HL-60/S4 treated with retinoic acid at 250 ng/mL for 4 days and 3 days (cell line): ENCODE measurements around the gene SLC7A8.

Source experiments
- in situ Hi-C: fragments of 300-500 bp; cut with MboI; formaldehyde crosslinking; loops from 2 replicates; pipeline ENCODE4 v1.7.0; 2022; ENCODE audit warnings: low sequenced_read_pairs

Gene SLC7A8

GRCh38 chr14:23136566-23137133, 46.8 kb downstream of the SLC7A8 start:
- in situ Hi-C loops, result no loop called here

GRCh38 chr14:23132970-23133369, 50.5 kb downstream of the SLC7A8 start:
- in situ Hi-C loops, result no loop called here

- in situ Hi-C loops, result no loop called here
Observed at GRCh38 chr14:23131482-23131881, 52.0 kb downstream of the SLC7A8 start.

- in situ Hi-C loops, result no loop called here
Observed at GRCh38 chr14:23130871-23131270, 52.6 kb downstream of the SLC7A8 start.

- in situ Hi-C loops, result loop anchor here (10.0 kb wide), 1 partner anchor 55 kb away; the partner anchor contains the start of gene SLC7A8
Observed at GRCh38 chr14:23129759-23130316, 53.6 kb downstream of the SLC7A8 start.

- in situ Hi-C loops, result loop anchor here (10.0 kb wide), 1 partner anchor 56 kb away; the partner anchor contains the start of gene SLC7A8
Observed at GRCh38 chr14:23128969-23129758, 54.3 kb downstream of the SLC7A8 start.

- in situ Hi-C loops, result loop anchor here (10.0 kb wide), 1 partner anchor 57 kb away; the partner anchor contains the start of gene SLC7A8
Observed at GRCh38 chr14:23127861-23128260, 55.6 kb downstream of the SLC7A8 start.

- in situ Hi-C loops, result loop anchor here (10.0 kb wide), 1 partner anchor 58 kb away; the partner anchor contains the start of gene SLC7A8
Observed at GRCh38 chr14:23126548-23127278, 56.7 kb downstream of the SLC7A8 start.

GRCh38 chr14:23125933-23126524, 57.4 kb downstream of the SLC7A8 start:
- in situ Hi-C loops, result loop anchor here (10.0 kb wide), 1 partner anchor 59 kb away; the partner anchor contains the start of gene SLC7A8

- in situ Hi-C loops, result loop anchor here (10.0 kb wide), 1 partner anchor 60 kb away; the partner anchor contains the start of gene SLC7A8
Observed at GRCh38 chr14:23125011-23125410, 58.4 kb downstream of the SLC7A8 start.

- in situ Hi-C loops, result loop anchor here (10.0 kb wide), 1 partner anchor 60 kb away; the partner anchor contains the start of gene SLC7A8
Observed at GRCh38 chr14:23124337-23124954, 59.0 kb downstream of the SLC7A8 start.

GRCh38 chr14:23123419-23123818, 60.0 kb downstream of the SLC7A8 start:
- in situ Hi-C loops, result loop anchor here (10.0 kb wide), 1 partner anchor 61 kb away; the partner anchor contains the start of gene SLC7A8

- in situ Hi-C loops, result loop anchor here (10.0 kb wide), 1 partner anchor 63 kb away; the partner anchor contains the start of gene SLC7A8
Observed at GRCh38 chr14:23122086-23122485, 61.4 kb downstream of the SLC7A8 start.

- in situ Hi-C loops, result loop anchor here (10.0 kb wide), 1 partner anchor 63 kb away; the partner anchor contains the start of gene SLC7A8
Observed at GRCh38 chr14:23121361-23121771, 62.1 kb downstream of the SLC7A8 start.

- in situ Hi-C loops, result loop anchor here (10.0 kb wide), 1 partner anchor 64 kb away; the partner anchor contains the start of gene SLC7A8
Observed at GRCh38 chr14:23120541-23121251, 62.8 kb downstream of the SLC7A8 start.

- in situ Hi-C loops, result loop anchor here (10.0 kb wide), 1 partner anchor 65 kb away; the partner anchor contains the start of gene SLC7A8
Observed at GRCh38 chr14:23119363-23120327, 63.8 kb downstream of the SLC7A8 start.

- in situ Hi-C loops, result no loop called here
Observed at GRCh38 chr14:23118506-23119362, 64.7 kb downstream of the SLC7A8 start, which contains the start of gene CEBPE. Gene CEBPE, minus strand, starts transcription at chr14:23119255. Its CDS starts 164 bp downstream, at chr14:23119091.
